T47D (cell line): ENCODE results near the gene JAG2.
A peak's percentile ranks its signal among the peaks of the same experiment; 100 is the strongest.
"Not testable (repeated sequence)": the region's sequence is repeated elsewhere in the genome, so short reads cannot be mapped to it uniquely, and the experiment has no call there.

ENCODE experiments used
- DNase-seq, 2 experiments: peaks; one replicate each; pipeline versions ENCODE4 v3.0.0 to v3.0.0-alpha.2; 2011 to 2012; ENCODE audit warnings: low read depth in 1 of 2, low spot score in 1 of 2
- JUND ChIP-seq: IDR thresholded peaks from 2 replicates; pipeline ENCODE4 v1.6.1; 2012; ENCODE audit warnings: low read depth
- in situ Hi-C: cut with HindIII; loops from 2 replicates; pipeline ENCODE4 v1.10.0; 2016; ENCODE audit warnings: low sequenced_read_pairs, low pct_unique_long_range_greater_than_20kb

The JAG2 gene

GRCh38 chr14:105124823-105125222 lies 43.8 kb downstream of the JAG2 start:
- in situ Hi-C loops, result no loop called here
- no peak for DNase-seq

GRCh38 chr14:105123981-105124765 lies 44.4 kb downstream of the JAG2 start:
- no peak for TF ChIP-seq JUND
- in situ Hi-C loops, result no loop called here

More at GRCh38 chr14:105124823-105125222, 43.8 kb downstream of the JAG2 start:
- TF ChIP-seq JUND, result no peak

GRCh38 chr14:105123064-105123665 lies 45.4 kb downstream of the JAG2 start:
- no peak for TF ChIP-seq JUND
- in situ Hi-C loops, result no loop called here
- DNase-seq, result no peak

More at GRCh38 chr14:105123981-105124765, 44.4 kb downstream of the JAG2 start:
- DNase-seq, result no peak

- in situ Hi-C loops, result no loop called here
- TF ChIP-seq JUND, result no peak
- peak; percentile 61 to 85 for DNase-seq
These were observed 48.5 kb downstream of the JAG2 start for GRCh38 chr14:105120056-105120455.

- in situ Hi-C loops, result no loop called here
- no peak for DNase-seq
- TF ChIP-seq JUND, result no peak
These were observed 49.1 kb downstream of the JAG2 start for GRCh38 chr14:105119408-105120025.

- DNase-seq, result peak; percentile 93
- in situ Hi-C loops, result no loop called here
- TF ChIP-seq JUND, result no peak
These were observed 49.7 kb downstream of the JAG2 start for GRCh38 chr14:105118646-105119407.

GRCh38 chr14:105117710-105118385 lies 50.7 kb downstream of the JAG2 start:
- in situ Hi-C loops, result no loop called here
- DNase-seq, result no peak
- no peak for TF ChIP-seq JUND

- DNase-seq, result no peak
- TF ChIP-seq JUND, result no peak
- in situ Hi-C loops, result no loop called here
These were observed 51.3 kb downstream of the JAG2 start for GRCh38 chr14:105117257-105117646.

GRCh38 chr14:105116451-105117256 lies 51.9 kb downstream of the JAG2 start:
- no peak for TF ChIP-seq JUND
- DNase-seq, result no peak
- in situ Hi-C loops, result no loop called here

GRCh38 chr14:105109243-105109642 lies 59.3 kb downstream of the JAG2 start:
- in situ Hi-C loops, DNase-seq: not testable (repeated sequence)

GRCh38 chr14:105108516-105108864 lies 60.1 kb downstream of the JAG2 start:
- DNase-seq, result no peak
- no peak for TF ChIP-seq JUND
- in situ Hi-C loops, result no loop called here
